Colonic mucosa (tissue), 4 donors: ENCODE results near the gene STK11. TPM values are rescaled to one million over a fixed set of nuclear protein-coding genes. Genes with fewer than 3 reads are reported as not detected.

ENCODE experiments used
- DNase-seq: peaks from one replicate; pipeline ENCODE4 v3.0.0-alpha.2; 2020
- H3K27ac ChIP-seq: fragments of 200-600 bp; one replicate; pipeline ENCODE4 v1.8.0; 2021
- H3K27me3 ChIP-seq: fragments of 200-600 bp; one replicate; pipeline ENCODE4 v1.8.0; 2021
- H3K36me3 ChIP-seq: fragments of 200-600 bp; one replicate; pipeline ENCODE4 v1.8.0; 2021
- H3K4me1 ChIP-seq: fragments of 200-600 bp; one replicate; pipeline ENCODE4 v1.8.0; 2021; ENCODE audit warnings: mild to moderate bottlenecking
- H3K4me3 ChIP-seq: fragments of 200-600 bp; one replicate; pipeline ENCODE4 v1.8.0; 2021
- H3K9ac ChIP-seq, 2 donors: one replicate each; pipeline ENCODE4 v1.7.0; 2013; ENCODE audit warnings: control low read depth in 2 of 2, low read depth in 2 of 2, low read length in 2 of 2
- H3K9me3 ChIP-seq: fragments of 200-600 bp; one replicate; pipeline ENCODE4 v1.8.0; 2021
- CTCF ChIP-seq: fragments of 200-600 bp; IDR thresholded peaks from one replicate; pipeline ENCODE4 v1.8.0; 2022; ENCODE audit warnings: antibody characterized with exemption, mild to moderate bottlenecking
- intact Hi-C: fragments of 100-400 bp; cut with DNase I; formaldehyde crosslinking; loops from one replicate; pipeline ENCODE4 v1.14.1; 2022
- total RNA-seq, 2 donors: library from RNA; stranded (reverse); fragmentation: NEBNext Ultra II Directional in 1 of 2; extraction: Animal tissue kit (Norgen Biotek cat#: 25700) in 1 of 2; gene quantifications; one replicate each; pipeline ENCODE4 v1.2.1, GENCODE V29; 2021
- donor health status: healthy.
- donor health status: DM: no; HTN: no; CAD: no.
- donor health status: DM: no; HTN: no; CAD: no.

STK11 gene
- total RNA-seq, 2 donors from 2014 or later, result 76.3 to 103 TPM

- peak overlapping the region; percentile 55 to 98 for H3K9ac ChIP-seq
- H3K4me1 ChIP-seq, result peaks cover 45% of the 10 kb centered on the region
- intact Hi-C loops, result loop anchor here (5.0 kb wide), 1 partner anchor 97 kb away; no protein-coding TSS in a partner anchor
These were observed 69.3 kb downstream of the STK11 start for GRCh38 chr19:1274852-1275259.

GRCh38 chr19:1275260-1275975, 69.8 kb downstream of the STK11 start, which contains the start of gene FAM174C:
Gene FAM174C, plus strand, starts transcription at chr19:1275530. Its CDS starts 20 bp downstream, at chr19:1275550.
- H3K4me3 ChIP-seq, result peak within 1 kb of the TSS; percentile 67
- peaks cover 10% of the 10 kb centered on the region for H3K36me3 ChIP-seq
- peak within 1 kb of the TSS; percentile 94 to 98 for H3K9ac ChIP-seq
- DNase-seq, result peak; percentile 96
- no peaks in the 10 kb centered on the region for H3K9me3 ChIP-seq
- intact Hi-C loops, result loop anchor here (5.0 kb wide), 1 partner anchor 97 kb away; no protein-coding TSS in a partner anchor
- peak within 1 kb of the TSS; percentile 99 for H3K27ac ChIP-seq
- no peaks in the 10 kb centered on the region for H3K27me3 ChIP-seq
- peaks cover 43% of the 10 kb centered on the region for H3K4me1 ChIP-seq
- TF ChIP-seq CTCF, result no peak

More at GRCh38 chr19:1274852-1275259, 69.3 kb downstream of the STK11 start:
- no peak for TF ChIP-seq CTCF
- H3K9me3 ChIP-seq, result no peaks in the 10 kb centered on the region
- DNase-seq, result no peak
- peak overlapping the region; percentile 99 for H3K27ac ChIP-seq
- H3K27me3 ChIP-seq, result no peaks in the 10 kb centered on the region
- peak overlapping the region; percentile 67 for H3K4me3 ChIP-seq
- peaks cover 10% of the 10 kb centered on the region for H3K36me3 ChIP-seq

- H3K4me1 ChIP-seq, result peaks cover 36% of the 10 kb centered on the region
- peak overlapping the region; percentile 67 for H3K4me3 ChIP-seq
- peaks cover 10% of the 10 kb centered on the region for H3K36me3 ChIP-seq
- no peak for DNase-seq
- peak overlapping the region; percentile 79 to 94 for H3K9ac ChIP-seq
- peak overlapping the region; percentile 99 for H3K27ac ChIP-seq
- intact Hi-C loops, result loop anchor here (5.0 kb wide), 1 partner anchor 96 kb away; no protein-coding TSS in a partner anchor
- no peaks in the 10 kb centered on the region for H3K27me3 ChIP-seq
- no peaks in the 10 kb centered on the region for H3K9me3 ChIP-seq
- no peak for TF ChIP-seq CTCF
These were observed 70.5 kb downstream of the STK11 start for GRCh38 chr19:1275976-1276627.

GRCh38 chr19:1276628-1277022, 71.0 kb downstream of the STK11 start:
- Histone ChIP-seq H3K27ac (peak overlapping the region; percentile 99), H3K9ac (peak overlapping the region in 1 of 2 donors; percentile 94), H3K9me3 (no peaks in the 10 kb centered on the region), H3K4me3 (peak overlapping the region; percentile 67), H3K27me3 (no peaks in the 10 kb centered on the region), H3K4me1 (peaks cover 34% of the 10 kb centered on the region), H3K36me3 (peaks cover 10% of the 10 kb centered on the region)
- DNase-seq, result peak; percentile 69
- intact Hi-C loops, result loop anchor here (5.0 kb wide), 1 partner anchor 96 kb away; no protein-coding TSS in a partner anchor
- no peak for TF ChIP-seq CTCF

GRCh38 chr19:1277061-1277460, 71.5 kb downstream of the STK11 start:
- peak overlapping the region in 1 of 2 donors; percentile 94 for H3K9ac ChIP-seq
- DNase-seq, result no peak
- H3K36me3 ChIP-seq, result peaks cover 10% of the 10 kb centered on the region
- no peaks in the 10 kb centered on the region for H3K27me3 ChIP-seq
- H3K4me3 ChIP-seq, result no peak overlapping the region
- no peak overlapping the region for H3K27ac ChIP-seq
- no peak for TF ChIP-seq CTCF
- H3K4me1 ChIP-seq, result peaks cover 32% of the 10 kb centered on the region
- intact Hi-C loops, result loop anchor here (5.0 kb wide), 1 partner anchor 95 kb away; no protein-coding TSS in a partner anchor
- no peaks in the 10 kb centered on the region for H3K9me3 ChIP-seq

Other genes starting within 250 kb of the STK11 start
- gene WDR18, start 221.4 kb upstream of the STK11 start, total RNA-seq, result 10 to 100 TPM; 26.5 to 81.5 TPM
- gene GRIN3B, start 205.4 kb upstream of the STK11 start, total RNA-seq, result not detected
- gene TMEM259, start 184.7 kb upstream of the STK11 start, total RNA-seq, result 100 to 1,000 TPM; 170 to 235 TPM
- gene RNU6-2, start 184.3 kb upstream of the STK11 start, total RNA-seq, result not detected
- gene CNN2, start 179.2 kb upstream of the STK11 start, total RNA-seq, result 100 to 1,000 TPM; 108 to 132 TPM
- 10 to 100 TPM; 23.9 to 31.6 TPM for gene ABCA7, start 165.7 kb upstream of the STK11 start, total RNA-seq
- gene ARHGAP45, start 138.6 kb upstream of the STK11 start, total RNA-seq, result 10 to 100 TPM; 27.4 to 37.9 TPM
- gene POLR2E, start 110.4 kb upstream of the STK11 start, total RNA-seq, result 100 to 1,000 TPM; 135 to 245 TPM
- 100 to 1,000 TPM; 187 to 189 TPM for gene GPX4, start 101.8 kb upstream of the STK11 start, total RNA-seq
- 10 to 100 TPM; 65.5 to 77.1 TPM for gene SBNO2, start 31.5 kb upstream of the STK11 start, total RNA-seq
- under 1 TPM; 0.22 to 0.48 TPM for gene CBARP, start 32.2 kb downstream of the STK11 start, total RNA-seq
- 100 to 1,000 TPM; 359 to 627 TPM for gene ATP5F1D, start 36.0 kb downstream of the STK11 start, total RNA-seq
- 100 to 1,000 TPM; 172 to 177 TPM for gene MIDN, start 42.8 kb downstream of the STK11 start, total RNA-seq
- 100 to 1,000 TPM; 163 to 179 TPM for gene CIRBP, start 63.6 kb downstream of the STK11 start, total RNA-seq
- 100 to 1,000 TPM in 1 of 2 donors, 10 to 100 TPM in 1; 41.8 to 114 TPM for gene FAM174C, start 69.8 kb downstream of the STK11 start, total RNA-seq
- gene EFNA2, start 80.1 kb downstream of the STK11 start, total RNA-seq, result 10 to 100 TPM; 72.8 to 86.1 TPM
- 100 to 1,000 TPM; 192 to 244 TPM for gene NDUFS7, start 178.1 kb downstream of the STK11 start, total RNA-seq
- gene GAMT, start 195.8 kb downstream of the STK11 start, total RNA-seq, result 1 to 10 TPM; 3.3 to 3.7 TPM
- 100 to 1,000 TPM in 1 of 2 donors, 10 to 100 TPM in 1; 92.9 to 210 TPM for gene DAZAP1, start 201.8 kb downstream of the STK11 start, total RNA-seq
- gene RPS15, start 232.6 kb downstream of the STK11 start, total RNA-seq, result 1,000 to 10,000 TPM; 1,055 to 1,445 TPM
- gene APC2, start 244.3 kb downstream of the STK11 start, total RNA-seq, result under 1 TPM; 0.05 to 0.42 TPM